ENCODE data around the gene ARID3C.

Gene ARID3C

DNA sequence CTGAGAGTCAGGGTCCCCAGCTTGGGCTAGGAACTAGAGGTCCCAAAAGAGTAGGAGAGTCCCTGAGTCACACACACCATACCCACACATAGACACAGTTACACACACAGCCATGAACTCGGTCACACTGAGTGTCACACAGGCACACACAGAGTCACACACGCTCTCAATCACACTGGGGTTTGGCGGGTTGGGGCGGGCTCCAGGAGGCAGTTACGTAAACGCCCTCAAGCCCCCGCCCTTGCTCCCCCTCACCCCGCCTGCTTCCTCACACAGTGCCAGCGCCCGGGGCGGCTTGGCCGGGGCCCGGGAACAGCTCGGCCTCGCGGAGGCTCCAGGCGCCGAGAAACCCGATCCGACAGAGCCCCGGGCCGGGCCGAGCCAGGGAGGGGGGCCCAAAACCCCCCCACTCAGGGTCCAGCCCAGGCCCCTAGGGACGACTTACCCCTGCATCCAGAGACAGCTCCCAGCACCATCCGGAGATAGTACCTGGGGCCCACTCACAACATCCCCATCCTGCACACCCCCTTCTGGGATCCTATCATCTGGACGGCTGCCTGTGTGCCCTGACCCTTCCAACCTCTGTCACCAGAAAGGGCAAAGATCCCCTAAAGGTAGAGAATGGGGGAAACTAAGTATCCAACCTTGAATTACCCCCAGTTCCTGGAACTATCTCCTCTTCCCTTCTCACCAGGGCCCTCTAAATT lies 35.8 kb downstream of the ARID3C start:
- no peak for DNase-seq

DNA sequence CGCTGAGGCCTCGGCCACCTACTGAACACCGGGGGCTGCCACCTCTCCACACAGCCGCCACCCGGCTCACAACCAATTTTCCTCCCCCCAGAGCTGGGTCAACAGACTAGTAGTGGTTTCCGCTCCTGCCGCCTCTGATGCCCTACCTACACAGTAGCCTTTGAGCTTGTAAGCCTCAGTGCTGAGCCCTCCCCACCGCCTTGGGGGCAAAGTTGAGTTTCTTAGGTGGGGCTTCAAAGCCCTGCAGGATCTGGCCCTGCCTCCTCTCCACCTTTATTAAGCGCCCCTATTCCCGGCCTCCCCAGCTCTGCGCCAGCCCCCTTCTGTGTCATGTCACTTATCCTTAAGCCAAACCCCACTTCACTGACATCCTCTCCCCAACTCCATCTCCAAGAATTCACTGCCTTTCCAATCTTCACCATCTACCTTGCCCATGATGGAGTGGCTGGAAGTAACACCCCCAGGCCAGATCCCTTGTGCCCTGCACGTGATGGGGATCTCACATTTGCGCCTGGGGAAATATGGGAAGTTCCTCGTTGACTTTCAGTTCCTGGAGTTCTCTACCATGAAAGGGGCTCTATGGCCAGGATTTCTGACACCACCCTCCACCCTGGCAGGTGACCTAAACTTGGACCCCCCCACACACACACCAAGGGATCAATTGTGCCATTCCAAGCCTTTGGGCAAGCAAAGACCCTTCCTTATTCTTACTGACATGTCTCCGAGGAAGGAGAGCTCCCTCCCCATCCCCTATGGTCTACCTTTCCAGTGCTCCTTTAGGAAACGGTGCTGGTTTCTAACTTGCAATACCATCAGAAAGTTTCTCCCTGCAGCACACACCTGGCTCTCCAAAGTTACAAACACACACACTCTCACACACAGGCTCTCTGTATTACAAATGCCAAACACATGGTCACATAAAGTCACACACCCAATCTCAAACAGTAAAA lies 36.7 kb downstream of the ARID3C start:
- no peak for DNase-seq

DNA sequence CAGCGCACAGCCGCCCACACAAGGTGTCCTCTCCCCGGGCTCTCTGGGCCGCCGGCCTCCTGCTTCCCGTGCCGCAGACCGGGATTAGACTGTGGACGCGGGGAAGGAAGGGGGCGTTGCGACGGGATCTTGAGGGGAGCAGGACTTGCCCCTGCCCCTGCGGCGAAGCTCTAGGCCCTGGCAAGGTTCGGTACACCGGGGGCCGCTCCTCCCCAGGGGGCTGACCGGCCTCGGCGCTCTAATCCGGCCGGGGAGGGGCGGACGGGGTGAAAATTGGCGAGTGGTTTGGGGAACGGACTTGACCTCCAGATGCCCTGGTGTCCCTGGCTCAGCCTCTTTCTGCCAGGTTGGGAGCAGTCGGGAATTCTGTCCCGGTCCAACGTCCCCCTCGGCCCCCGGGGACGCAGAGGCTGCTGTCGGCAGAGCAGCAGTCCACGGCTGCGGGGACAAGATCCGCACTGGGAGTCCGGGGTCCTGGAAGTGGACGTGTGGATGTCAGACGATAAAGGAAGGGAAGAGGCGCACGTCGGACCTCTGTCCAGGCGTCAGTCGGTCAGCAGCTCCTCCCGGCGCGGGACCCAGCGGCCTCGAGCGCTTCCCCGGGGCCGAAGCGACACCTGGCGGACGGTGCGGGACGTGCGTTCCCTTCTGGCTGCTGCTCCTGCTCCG lies 37.5 kb downstream of the ARID3C start:
- DNase-seq = peak; percentile 73 to 78

DNA sequence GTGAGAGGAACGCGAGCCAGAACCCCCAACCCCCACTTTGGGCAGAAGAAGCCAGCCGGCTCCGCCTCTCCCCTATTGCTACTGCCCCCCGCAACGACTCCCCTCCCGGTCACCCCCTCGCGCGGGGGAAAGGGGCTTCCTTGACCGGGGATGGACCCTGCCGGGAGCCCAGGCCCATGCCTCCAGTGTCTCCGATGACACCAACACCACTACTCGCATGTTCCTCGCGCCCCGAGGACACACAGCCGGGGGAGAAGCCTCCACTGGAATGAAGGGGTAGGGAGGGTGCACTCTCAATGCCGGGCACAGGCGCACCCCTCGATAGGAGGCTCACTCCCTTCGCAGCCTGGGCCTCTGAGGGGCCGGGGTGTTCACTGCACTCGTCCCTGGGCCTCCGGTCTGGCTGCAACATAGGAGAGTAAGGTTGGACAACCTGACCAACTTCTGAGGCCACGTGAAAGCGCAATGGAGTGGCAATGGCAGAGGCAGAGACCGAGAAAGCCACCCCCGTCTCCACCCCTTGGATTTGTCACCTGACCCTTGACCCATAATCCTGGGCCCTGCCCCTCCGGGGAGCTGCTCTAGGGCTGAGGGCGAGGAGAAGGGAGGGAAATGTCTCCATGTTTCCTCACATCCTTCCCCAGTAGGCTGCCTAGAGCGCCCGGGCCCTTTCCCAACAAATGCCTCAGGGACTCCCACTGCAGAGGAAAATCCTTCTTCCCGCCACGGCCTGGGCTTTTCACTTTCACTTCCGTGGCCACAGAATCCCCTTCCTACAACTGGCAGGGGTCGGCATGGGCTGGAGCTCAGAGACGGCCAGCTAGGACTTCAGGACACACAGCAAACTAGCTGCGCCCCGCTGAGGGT lies 38.3 kb downstream of the ARID3C start:
- DNase-seq = no peak

DNA sequence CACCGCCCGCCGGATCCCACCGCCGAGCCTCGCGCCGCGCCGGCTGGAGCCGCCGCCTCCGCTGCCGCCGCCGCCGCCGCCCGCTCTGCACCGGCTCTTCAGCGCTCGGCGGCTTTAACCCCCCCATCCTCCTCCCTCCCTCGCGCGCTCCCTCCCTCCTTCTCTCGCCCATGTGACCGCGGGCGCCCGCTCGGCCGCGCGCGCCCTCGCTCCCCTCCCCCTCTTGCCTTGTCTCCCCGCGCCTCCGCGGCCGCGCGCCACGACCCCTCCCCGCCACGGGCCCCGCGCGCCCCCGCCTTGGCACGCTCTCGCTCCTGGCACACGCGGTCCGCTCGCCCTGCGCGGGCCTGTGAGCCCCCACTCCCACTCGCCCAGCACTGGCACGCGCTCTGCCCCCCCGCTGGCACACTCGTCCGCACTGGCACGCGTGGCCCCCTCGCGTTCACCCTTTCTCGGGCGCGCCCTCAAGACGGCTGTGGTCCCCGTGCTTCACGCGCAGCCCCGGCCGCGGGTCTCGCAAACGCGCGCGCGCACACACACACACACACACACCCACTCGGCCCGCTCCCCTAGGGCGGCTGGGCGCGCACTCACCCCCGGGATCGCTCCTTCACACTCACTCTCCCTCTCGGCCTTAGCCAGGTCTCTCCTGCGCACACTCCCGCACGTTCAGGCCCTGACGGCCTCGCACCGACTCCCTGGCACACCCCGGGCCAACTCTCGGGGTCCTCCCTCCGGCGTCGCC lies 39.1 kb downstream of the ARID3C start, which contains the start of gene CNTFR:
Gene CNTFR, minus strand, starts transcription at position 89 of the 745 bp plus-strand sequence. CDS start 20,743 bp downstream, outside the sequence.
- DNase-seq = peak in 1 of 2 donors; percentile 27

DNA sequence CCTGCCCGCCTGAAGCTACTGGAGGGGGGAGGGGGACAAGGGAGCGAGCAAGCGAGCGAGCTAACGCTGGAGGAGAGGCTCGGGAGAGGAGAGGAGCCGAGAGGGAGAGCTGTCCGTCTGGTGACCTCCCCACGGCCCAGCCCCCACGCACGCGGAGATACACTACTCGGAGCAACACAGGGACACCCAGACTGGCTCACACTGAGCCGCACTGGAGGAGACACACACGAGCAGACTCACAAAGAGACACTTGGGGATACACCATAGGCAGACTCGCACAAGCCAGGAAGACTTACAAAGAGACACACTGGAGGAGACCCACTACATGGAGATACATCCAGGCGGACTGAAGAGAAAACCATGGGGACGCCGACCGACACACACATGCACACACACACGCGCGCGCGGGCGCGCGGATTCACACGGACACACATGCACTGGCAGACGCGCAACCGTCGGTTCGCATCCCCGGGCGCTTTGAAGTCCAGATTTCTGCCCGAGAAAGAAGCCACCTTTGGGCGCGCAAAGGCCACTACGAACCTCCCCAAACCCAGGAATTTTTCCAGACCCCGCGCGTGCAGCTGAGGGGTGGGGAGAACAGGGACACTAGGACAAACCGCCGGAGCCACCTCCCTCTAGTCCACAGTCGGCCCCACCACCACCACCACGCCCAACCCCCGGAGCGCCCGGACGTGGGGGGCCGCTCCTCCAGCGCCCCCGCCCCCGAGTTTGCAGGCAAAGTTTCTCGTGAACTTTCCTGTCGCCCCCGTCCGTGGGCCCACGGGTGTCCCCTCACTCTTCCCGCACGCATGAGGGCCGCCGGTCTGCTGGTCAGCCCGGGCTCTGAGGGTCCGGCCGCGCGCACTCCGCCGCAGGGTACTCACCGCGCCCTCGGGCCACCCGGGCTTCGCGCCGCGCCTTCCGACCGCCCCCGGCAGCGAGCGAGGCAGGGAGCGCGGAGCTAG lies 39.9 kb downstream of the ARID3C start:
- no peak for DNase-seq

DNA sequence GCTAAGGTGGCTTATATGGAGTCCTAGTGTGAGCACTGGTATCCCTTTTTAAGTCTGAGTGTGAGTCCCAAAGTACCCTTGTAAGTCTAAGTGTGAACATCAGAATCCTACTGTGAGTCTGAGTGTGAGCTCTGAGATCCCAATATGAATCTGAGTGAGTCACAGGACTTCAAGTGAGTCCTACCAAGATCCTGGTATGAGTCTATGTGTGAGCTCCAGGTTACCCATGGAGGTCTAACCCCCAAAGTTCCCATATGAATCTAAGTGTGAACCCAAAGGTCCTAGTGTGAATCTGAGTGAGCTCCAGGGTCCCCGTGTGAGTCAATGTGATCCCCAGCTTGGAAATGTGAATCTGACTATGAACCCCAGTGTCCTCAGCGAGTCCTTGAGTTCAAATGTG lies 41.6 kb downstream of the ARID3C start:
- DNase-seq = no peak

DNA sequence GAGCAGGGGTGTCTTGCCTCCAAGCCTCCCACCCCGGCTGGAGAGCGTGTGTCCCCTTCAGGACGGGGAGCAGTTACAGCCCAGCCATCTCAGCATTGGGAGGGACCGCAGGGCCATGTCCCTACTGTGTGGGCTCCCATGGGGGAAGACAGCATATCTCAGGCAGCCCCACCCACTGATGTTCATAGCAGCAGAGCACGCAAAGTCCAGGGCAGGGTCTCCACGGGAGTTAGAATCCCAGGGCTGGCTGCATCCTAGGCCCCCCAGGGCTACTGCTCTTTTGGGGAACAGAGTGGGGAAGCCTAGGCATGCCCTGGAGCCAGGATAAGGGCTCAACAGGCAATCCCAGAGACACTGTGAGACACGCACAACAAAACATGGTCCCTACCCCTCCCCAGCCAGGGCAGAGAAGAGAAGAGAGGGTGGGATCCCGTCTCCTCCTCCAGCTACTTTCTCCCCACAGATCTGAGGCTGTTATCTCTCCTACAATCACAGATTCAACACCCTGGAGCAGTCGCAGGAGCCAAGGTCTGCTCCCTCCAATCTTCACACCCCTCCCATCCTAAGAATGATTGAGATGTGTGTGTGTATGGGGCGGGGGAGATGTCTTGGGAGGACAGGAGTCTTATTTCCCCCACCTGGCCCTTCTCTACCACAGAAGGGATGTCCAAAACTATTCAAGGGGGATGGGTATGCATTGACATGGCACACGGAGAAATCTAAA lies 42.8 kb downstream of the ARID3C start:
- no peak for DNase-seq

DNA sequence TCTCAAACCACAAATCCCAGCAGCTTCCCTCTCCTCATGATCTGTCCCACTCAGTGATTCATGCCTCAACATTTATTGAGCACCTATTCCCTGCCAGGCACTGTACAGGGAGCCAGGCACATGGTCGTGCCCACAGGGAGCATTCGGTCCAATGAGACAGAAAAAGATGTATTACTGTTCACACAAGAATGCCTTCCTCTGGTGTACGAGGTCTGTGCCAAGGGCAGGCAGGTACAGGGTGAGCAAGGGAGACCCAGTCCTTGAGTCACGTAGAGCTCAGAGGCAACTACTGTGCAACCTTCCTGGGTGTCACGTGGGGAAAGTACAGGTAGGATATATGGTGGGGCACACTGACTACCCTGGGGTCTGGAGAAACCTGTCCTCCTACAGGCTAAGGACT lies 43.9 kb downstream of the ARID3C start:
- DNase-seq = no peak

DNA sequence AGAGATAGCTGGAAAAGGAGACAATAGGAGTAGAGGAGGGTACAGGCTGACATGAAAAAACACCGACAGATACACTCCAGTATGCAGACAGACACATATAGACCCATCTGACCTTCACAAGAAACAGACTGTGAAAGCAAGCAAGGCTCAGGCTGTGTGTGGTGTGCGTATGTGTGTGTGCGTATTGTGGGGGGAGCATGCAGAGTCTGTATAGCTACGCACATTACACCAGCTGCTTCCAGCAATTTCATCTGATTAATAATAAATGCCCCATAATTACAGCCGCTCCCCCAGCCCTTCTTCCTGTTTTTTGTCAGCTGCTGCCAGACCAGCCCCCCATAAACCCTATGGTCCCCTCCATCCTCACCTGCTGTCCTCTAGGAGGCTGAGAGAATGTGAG lies 46.1 kb downstream of the ARID3C start:
- no peak for DNase-seq

DNA sequence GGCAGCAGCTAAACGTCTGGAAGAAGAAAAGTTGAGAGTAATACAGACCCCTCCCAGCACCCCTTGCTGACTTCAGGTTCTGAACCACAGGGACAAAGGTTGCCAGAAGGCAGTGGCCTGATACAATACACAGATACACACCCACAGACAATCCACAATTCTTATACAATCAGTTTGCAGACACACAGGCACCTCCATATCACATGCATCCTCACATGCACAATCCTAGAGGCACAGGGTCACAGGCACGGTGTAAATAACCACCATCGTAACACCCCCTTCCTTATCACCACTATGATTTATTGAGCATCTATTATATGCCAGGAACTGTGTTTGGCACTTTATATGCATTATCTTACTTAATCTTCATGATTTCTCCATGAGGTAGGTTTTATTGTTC lies 47.5 kb downstream of the ARID3C start:
- no peak for DNase-seq

DNA sequence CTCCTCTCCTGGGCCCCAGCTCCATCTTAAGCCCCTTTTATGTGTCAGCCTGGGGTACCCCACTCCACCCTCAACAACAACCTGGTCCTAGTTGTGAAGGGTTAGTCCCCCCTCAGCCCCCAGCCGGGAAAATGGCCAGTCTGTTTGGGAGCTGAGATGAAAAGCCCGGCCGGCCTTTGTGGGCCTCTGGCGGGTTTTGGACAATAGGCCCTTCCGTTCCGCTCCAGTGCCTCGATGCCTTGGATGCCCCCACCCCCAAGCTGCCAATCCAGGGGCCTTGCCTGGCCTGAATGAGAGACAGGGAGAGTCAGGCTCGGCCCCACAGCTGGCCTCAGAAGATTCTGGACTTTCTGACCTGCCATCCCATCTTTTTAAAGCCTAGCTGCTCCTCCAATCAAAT lies 48.5 kb downstream of the ARID3C start:
- no peak for DNase-seq

DNA sequence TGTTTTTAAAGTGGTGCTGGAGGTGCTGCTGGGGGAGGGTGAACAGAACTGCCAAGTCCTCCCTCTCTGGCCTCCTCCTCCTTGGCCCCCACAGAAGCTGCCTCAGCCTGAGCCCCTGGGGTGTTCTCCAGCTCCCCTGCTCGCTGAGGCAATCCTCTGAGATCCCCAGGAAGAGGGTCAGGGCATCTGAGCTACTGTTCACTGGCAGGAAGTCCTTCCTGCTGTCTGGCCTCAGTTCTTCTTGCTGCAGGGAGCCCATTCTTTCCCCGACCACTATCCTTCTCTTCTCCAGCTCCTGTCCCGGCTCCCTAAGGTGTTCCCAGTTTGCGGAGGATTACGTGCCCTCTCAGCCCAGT lies 49.1 kb downstream of the ARID3C start:
- no peak for DNase-seq

DNA sequence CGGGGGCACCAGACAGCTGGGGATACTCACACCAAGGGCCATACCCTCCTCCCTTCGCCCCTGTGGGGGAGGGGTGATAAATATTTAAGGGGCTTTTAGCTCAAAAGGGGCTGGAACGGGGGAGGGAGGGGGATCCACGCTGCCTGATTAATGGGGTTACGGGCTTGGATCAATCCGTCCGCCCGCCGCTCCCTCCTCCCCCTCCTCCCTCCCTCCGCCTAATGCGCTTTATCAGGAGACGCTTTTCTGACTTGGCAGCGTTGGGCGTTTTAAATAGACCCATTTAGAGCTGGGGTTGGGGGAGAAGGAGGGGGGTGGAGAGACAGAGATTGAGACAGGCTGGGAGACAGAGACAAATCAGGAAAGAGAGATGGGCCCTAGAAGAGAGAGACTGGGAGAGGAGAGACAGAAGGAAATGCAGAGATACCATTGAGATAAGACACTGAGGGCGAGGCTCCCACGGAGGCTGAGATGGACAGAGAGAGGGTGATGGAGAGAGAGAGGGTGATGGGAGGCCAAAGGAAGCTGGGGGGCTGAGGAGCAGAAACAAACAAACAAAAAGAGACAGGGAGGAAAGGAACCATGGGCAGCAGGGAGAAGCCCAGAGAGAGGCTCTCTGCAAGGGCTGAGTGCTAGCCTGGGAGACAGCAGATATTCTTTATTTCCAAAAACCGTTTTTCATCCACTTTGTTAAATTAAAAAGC lies 49.6 kb downstream of the ARID3C start:
- no peak for DNase-seq

DNA sequence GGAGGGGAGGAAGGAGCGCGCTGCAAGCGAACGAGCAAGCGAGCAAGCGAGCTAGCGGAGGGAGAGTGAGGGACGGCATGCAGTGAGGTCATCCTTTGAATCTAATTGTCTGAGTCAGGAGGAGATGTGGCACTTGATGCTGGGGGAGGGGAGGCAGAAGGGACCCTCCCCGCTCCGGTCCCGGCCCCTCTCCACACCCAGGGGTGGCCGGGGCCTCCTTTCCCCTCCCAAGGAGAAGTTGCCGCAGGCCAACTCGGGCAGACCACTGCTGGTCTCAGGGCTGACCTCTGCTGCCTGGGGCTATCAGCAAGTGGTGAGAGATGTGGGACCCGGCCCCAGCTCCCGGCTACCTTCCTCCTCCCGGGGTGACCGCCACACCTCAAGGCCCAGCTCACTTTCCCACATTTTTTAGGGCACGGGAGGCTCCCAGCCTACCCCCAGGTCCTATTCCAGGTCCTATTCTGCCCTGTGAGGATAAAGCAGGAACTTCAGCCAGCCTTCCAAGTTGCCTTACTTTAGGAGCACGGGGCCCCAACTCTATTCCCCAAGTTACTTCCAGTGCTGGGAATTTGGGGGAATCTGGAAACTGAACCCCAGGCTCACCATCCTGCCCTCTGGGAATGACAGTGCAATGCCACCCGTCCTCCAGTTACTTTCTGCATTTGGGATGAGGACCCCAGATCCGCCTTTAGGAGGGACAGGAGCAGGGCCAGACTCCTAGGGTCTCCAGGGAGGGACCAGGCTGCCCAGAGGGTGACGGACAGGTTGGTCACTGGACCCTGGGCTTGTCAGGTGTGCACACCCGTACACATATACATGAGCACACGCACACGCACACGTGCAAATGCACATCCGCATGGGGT lies 50.4 kb downstream of the ARID3C start:
- no peak for DNase-seq

DNA sequence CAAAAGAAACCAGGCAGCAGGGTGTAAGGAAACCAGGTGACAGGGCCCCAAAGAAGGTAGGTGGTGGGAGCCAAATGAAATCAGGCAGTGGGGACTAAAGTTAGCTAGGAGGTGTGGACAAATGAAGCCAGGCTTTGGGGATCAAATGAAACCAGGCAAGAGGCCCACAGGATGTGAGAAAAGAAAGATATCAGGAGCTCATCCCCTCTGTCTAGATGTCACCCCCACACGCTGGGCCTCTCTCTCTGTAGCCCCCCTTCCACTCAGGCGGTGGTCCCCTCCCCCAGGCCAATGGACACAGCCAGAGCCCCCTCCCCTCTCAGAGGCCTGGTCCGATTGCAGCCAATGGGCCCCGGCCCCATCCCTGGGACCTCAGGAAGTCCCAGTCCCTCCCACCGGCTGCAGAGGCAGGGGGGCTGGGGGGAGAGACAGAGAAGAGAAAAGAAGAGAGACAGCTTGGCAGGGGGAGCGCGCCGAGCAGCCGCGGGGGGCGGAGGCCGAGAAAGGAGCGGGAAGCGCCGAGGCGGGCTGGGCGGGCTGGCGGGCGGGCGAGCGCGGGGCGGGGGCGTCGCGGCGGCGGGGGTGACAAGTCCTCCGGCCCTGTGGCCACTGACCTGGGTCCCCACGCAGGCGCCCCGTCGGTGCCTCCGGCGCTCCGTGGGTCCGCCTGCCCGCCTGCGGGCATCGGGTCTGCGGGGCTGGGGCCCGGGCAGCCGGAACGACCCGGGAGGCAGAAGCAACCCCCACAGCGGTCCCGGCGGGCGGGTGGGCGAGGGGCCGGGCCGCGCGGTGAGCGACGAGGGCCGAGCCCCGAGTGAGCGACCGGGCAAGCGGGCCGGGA lies 51.2 kb downstream of the ARID3C start:
- no peak for DNase-seq
